ENCODE data around the gene UROC1.

Gene UROC1

DNA sequence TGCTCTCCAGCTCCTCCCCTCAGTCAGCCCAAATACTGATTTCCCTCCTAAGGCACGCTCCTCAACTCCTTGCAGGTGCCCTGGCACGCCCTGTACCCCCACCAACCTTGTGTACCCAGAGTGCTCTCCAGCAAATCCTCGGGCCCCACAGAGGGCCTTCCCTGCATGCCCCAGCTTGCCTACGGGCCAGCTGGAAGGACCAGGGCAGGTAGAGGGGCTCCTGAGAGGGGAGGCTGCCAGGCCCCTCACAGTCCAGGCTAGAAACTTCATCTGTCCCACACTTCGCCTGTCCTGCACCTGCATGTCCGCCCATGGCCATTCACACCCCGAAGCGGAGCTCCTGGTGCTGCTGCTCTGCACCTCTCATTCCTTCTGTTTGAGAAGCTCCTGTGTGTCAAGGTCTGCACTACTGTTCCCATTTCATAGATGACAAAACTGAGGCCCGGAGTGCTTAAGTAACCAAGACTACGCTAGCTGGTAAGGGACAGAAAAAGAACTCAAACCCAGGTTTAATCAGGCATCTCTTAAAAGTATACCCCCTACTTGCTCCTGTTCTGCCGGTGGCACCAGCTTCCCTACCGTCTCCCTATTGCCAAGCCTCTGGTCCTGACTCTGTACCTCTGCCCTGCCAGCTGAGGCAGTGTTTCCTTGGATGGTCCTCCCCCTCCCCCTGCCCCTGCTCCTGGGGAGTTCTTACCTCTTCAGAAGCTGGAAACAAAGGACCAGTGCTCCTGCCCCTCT, 77.4 kb downstream of the UROC1 start:
- DNase-seq (ENCODE audit: low spot score) = no peak

DNA sequence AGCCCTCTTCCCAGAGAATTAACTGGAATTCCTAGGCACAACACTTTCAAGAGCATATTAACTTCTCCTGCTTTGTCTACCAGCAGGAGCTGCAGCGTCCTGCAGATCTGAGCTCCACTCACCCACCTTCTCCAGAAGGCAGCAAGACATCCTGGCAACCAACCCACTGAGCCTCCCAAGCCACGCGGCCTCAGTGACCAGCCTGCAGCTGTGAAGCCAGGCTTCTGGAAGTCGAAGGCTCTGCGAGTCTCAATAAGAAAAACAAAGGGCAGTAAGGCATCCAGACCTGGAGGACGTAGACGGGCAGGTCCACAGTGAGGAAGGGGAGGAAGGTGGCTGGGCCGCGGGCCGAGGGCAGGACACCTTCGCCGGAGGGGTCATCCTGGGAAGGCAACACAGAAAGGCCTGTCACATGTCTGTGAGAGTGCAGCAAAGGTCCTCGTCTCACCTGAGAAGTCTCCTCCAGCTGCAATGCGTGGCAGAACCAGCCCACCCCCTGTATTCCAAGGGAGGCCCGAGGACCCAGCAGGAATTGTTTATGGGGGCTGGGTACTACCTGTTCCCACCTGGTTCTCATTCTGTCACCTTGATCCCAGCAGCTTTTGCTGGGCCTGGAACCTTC, 78.1 kb downstream of the UROC1 start:
- no peak for DNase-seq (ENCODE audit: low spot score)

DNA sequence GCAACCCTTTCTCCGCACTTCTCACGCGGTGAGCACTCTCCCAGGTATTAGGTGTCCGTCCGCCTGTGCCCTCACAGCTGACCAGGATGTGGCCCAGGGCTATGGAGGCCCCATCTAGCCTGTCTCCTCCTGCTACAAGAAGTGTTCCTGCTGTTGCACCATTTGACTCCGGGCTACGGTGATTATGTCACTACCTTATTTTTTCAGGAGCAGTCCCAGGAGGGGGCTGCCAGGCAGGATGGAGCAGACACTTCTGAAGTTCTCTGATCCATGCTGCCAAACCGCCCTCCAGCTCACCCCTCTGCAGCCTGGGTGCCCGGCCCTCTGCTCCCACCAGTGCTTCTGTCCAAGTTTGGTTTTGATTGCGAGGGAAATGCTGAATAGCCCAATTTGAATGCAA, 78.8 kb downstream of the UROC1 start:
- DNase-seq (ENCODE audit: low spot score) = no peak

DNA sequence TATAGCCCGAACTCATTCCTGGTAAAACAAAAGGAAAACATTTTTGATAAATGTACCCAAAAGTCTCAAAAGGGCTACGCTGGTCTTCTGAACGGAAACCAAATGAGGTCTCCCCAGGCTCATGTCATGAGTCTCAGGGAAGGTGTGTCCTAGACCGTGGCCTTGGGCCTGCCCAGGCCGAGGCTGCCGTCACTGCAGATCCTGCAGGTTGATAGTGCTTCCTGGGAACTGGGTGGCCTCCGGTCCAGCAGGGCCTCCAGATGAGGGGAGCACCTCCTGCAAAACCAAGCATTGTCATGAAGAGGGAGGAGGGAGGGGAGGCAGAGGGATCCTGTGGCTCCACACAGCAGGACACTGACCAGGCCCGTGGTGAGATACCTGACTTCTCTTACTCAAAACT, 79.4 kb downstream of the UROC1 start:
- no peak for DNase-seq (ENCODE audit: low spot score)

DNA sequence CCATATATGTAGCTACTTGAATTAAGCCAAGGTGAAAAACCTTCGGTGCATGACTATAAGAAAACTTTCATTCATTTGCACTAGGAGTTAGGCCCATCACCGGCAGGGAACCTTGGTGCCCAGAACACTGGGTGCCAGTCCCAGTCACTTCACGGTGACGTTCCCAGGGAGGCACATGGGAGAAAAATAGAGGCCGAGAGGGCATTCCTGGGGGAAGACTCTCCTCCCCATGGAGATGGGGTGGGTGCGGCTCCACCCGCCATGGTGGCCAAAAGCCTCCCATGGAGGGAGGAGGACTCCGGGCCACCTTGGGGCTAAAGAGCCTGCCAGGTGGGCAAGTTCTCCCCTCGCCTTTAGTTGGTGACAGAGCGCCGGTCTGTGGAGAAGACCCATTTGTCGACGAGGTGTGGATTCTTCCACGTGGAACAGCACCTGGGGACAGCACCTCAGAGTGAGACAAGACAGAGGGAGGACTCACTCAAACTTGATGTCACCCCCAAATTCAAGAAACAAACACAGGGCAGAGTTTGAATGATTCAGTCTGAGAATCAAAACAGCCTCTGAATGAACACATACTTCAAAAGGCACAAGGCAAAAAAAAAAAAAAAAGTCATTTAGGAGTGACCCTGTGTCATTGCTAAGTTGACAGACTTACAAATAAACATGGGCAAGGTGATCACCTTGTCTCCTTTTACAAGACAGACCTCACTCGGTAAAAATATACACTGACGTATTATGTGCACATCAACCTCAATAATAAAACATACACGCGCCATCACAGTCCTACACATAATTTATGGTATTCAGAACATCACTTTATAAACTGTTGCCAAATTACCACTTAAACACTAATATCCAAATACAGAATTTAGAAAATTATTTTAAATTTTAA, 80.5 kb downstream of the UROC1 start:
- no peak for DNase-seq (ENCODE audit: low spot score)

DNA sequence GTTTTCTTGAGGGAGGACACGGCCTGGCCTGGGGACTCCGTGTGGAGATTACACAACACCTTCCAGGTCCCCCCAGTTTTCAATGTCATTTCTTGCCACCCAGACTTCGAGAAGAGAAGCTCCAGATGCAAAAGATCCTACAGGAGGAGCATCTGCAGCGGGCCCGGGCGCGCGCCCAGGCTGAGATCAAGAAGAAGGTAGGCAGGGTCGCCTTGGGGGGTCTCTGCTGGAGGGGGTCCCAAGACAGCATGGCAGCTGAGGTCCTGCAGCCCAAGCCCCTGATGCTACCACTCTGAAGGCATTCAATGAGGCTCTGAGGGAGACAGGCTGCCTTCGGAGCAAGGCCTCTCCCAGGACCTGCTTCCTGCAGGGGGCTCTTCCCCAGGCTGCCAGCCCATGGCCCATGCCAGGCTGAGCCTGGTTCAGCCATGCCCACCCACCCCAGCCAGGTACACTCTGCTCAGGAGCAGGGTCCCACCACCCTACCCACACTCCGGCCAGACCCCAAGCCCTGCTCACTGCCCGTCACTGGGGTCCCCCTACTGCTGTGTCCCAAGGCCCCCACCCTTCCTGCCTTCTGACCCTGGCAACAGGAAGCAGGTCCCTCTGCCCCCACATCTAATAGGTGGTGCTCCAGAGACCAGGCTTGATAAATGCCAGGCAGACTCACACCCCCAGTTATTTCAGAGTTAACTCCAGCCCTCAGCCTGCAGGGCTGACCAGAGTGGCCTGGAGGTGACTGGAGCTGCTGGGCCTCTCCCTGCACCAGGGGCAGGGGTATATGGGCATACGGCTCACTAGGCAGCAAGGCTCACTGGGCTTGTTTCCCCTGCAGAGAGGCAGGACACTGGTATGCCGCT, 81.9 kb downstream of the UROC1 start:
- DNase-seq (ENCODE audit: low spot score) = no peak

DNA sequence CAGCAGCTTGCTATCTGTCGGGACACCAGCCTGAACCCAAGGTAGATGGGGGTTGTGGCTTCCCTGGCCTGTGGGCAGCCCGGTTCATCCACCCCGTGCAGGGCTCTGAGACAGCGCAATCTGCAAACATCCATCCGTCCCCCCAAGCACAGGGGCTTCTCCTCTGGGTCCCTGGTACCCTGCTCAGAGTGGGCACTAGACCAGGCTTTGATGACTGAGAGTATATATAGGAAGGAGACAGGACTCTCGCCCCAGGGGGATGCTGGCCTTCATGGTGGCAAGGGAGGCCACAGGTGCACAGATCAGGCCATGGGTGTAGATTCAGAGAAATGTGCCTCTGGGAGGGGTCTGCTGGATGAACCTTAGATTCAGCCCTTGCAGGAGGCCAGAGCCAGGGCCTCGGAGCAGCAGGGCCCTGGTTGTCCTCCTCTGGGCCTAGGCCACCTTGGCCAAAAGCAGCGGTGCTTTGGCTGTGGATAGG, 82.6 kb downstream of the UROC1 start:
- no peak for DNase-seq (ENCODE audit: low spot score)

DNA sequence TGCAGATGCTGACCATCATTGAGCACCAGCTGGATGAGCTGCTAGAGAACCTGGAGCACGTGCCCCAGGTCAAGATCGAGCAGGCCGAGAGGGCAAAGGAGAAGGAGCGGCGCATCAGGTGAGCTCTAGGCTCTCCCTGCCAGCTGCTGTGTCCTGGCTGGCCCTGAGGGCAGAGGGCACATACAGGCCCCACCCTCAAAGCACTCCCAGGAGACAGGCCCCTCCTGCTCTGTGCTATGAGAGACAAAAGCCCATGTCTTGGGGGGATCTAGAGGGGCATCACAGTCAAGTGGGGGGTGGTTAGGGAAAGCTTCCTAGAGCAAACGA, 83.3 kb downstream of the UROC1 start:
- no peak for DNase-seq (ENCODE audit: low spot score)

DNA sequence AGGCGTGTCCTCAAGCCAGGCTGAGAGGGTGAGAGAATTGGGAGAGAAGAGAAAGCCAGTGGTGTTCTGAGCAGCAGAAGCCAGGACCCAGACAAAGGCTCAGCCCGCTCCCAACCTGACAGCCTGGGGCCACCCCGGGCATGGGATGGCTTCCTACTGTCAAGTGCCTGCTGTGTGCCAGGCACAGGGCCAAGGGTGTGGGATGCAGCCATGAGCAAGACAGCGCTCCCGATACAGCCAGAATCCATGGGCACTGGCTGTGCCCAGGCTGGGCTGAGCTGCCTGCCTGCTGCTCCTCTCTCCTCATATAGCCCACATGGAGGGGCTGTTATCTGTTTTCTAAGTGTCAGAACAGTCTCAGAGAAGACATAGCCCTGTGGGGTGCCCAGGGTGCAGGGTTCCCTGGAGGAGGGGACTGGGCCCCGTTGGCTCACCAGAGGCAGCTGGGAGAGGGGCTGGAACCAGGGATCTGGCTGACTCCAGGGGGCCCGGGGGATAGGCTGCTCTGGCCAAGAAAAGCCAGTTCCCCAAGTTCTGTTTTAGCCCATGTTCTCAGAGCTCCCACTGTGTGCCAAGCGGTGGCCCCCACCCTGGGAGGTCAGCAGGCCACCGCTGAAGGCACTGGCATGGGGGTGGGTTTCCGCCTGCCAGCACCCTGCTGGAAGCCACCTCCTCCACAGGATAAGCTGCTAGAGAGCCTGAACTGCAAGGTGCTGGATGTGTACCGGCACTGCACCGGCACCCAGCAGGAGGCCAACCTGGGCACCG, 83.9 kb downstream of the UROC1 start:
- no peak for DNase-seq (ENCODE audit: low spot score)

DNA sequence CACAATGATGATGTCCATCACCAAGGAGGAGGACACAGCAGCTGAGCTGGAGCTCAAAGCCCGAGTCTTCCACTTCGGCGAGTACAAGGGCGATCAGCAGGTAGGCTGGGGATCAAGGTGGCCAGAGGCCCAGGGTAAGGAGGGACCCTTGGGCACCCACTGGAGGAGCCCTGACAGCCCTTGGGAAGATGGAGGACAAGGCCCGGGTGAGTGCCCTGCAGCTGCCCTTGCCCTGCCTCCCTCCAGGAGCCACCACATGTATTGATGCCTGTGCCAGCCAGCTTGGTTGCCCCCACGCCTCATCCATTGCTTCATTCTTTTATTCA, 84.5 kb downstream of the UROC1 start:
- DNase-seq (ENCODE audit: low spot score) = no peak

DNA sequence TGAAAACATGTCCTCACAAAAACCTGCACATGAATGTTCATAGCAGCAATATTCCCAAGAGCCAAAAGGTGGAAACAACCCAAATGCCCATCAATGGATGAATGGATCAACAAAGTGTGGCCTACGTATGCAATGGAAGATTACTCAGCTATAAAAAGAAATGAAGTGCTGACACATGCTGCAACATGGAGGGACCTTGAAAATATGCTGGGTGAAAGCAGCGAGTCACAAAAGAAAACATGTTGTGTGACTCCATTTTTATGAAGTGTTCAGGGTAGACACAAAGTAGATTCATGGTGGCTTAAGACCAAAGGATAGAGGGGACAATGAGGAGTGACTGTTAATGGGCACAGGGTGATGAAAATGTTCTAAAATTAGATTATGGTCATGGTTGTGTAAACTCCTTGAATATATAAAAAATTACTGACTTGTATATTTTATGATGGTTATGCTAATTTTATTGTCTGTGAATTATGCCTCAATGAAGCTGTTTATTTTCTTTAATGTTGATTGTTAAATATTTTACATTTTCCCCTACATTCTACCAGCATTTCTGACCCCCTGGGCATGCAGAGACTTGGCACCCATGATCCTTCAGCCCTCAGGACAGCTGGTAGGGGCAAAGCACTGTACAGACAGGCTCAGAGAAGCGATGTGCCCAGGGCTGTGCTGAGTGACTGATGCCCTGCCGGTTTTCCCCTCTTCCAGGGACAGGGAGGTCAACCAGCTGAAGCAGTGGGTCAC, 85.0 kb downstream of the UROC1 start:
- no peak for DNase-seq (ENCODE audit: low spot score)
